ENCODE results near the gene FIG4. TPM values are rescaled to one million over a fixed set of nuclear protein-coding genes. Genes with fewer than 3 reads are reported as not detected.

FIG4 gene
- polyA plus RNA-seq, 2 of the 4 experiments (the other 2 are of a cell fraction): 6.2 to 11.2 TPM

DNA sequence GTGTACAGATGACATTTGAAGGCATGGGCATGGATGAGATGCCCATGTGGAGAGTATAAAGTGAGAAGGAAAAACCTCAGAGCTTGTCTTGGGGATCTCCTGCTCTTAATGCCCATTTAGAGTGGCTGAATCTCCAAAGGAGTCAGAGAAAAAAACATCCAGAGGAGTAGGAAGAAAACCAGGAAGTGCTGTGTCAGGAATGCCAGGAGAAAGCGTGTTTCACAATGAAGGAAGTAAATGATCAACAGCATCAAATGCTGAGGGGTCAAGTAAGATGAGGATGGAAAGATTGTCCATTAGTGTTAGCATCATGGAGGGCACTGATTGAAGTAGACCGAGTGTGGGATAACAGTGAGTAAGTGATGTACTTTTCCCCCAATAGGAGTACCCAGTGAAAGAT lies 56.1 kb downstream of the FIG4 start:
- ATAC-seq (no peak), FAIRE-seq (no peak), DNase-seq (ENCODE audit: low read depth in 1 of 2, low spot score in 1 of 2) (peak in 1 of 2 experiments; percentile 4)
- CTCF ChIA-PET: no interaction called here
- no peaks in the 10 kb centered on the region for H3K9me3 ChIP-seq
- TF ChIP-seq REST (IDR thresholded peaks at IDR 0.05) (no peak), FOXS1 (CRISPR knock-in tag; IDR thresholded peaks at IDR 0.05) (no peak), SMC3 (IDR thresholded peaks at IDR 0.05) (no peak), RCOR1 (IDR thresholded peaks at IDR 0.05; ENCODE audit: low read depth, low read length) (no peak), NPAS2 (CRISPR knock-in tag; IDR thresholded peaks at IDR 0.05; ENCODE audit: borderline replicate concordance) (no peak), RARB (CRISPR knock-in tag; IDR thresholded peaks at IDR 0.05) (no peak), USF2 (IDR thresholded peaks at IDR 0.05) (no peak), SREBF2 (IDR thresholded peaks at IDR 0.05) (no peak), ESRRA (IDR thresholded peaks at IDR 0.05; ENCODE audit: borderline replicate concordance, low read length) (no peak), JUNB (IDR thresholded peaks at IDR 0.05) (no peak), ZFP36 (IDR thresholded peaks at IDR 0.05; ENCODE audit: borderline replicate concordance, partially characterized antibody) (no peak), JUN (IDR thresholded peaks at IDR 0.05) (no peak), GATA3 (IDR thresholded peaks at IDR 0.05; ENCODE audit: borderline replicate concordance) (no peak), PHF8 (IDR thresholded peaks at IDR 0.05; ENCODE audit: borderline replicate concordance, low read depth) (no peak), CBX8 (IDR thresholded peaks at IDR 0.05) (no peak), POLR2AphosphoS2 (conservative IDR thresholded peaks at IDR 0.05; ENCODE audit: low read length) (no peak), HEYL (CRISPR knock-in tag; IDR thresholded peaks at IDR 0.05) (no peak)
- TF ChIP-seq, protein P1, sequence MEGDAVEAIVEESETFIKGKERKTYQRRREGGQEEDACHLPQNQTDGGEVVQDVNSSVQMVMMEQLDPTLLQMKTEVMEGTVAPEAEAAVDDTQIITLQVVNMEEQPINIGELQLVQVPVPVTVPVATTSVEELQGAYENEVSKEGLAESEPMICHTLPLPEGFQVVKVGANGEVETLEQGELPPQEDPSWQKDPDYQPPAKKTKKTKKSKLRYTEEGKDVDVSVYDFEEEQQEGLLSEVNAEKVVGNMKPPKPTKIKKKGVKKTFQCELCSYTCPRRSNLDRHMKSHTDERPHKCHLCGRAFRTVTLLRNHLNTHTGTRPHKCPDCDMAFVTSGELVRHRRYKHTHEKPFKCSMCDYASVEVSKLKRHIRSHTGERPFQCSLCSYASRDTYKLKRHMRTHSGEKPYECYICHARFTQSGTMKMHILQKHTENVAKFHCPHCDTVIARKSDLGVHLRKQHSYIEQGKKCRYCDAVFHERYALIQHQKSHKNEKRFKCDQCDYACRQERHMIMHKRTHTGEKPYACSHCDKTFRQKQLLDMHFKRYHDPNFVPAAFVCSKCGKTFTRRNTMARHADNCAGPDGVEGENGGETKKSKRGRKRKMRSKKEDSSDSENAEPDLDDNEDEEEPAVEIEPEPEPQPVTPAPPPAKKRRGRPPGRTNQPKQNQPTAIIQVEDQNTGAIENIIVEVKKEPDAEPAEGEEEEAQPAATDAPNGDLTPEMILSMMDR (IDR thresholded peaks at IDR 0.05): no peak
- TF ChIP-seq, protein P2, sequence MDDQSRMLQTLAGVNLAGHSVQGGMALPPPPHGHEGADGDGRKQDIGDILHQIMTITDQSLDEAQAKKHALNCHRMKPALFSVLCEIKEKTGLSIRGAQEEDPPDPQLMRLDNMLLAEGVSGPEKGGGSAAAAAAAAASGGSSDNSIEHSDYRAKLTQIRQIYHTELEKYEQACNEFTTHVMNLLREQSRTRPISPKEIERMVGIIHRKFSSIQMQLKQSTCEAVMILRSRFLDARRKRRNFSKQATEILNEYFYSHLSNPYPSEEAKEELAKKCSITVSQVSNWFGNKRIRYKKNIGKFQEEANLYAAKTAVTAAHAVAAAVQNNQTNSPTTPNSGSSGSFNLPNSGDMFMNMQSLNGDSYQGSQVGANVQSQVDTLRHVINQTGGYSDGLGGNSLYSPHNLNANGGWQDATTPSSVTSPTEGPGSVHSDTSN (IDR thresholded peaks at IDR 0.05): no peak
- H3K27ac ChIP-seq: no peak overlapping the region
- 55% methylated on average over 2 of the region's 2 CpGs for WGBS (ENCODE audit: missing lambda C conversion rate)
- no peaks in the 10 kb centered on the region for H3K4me1 ChIP-seq
- no peak overlapping the region for H3K4me2 ChIP-seq
- no peak overlapping the region for H3K4me3 ChIP-seq
- POLR2A ChIA-PET: no interaction called here

DNA sequence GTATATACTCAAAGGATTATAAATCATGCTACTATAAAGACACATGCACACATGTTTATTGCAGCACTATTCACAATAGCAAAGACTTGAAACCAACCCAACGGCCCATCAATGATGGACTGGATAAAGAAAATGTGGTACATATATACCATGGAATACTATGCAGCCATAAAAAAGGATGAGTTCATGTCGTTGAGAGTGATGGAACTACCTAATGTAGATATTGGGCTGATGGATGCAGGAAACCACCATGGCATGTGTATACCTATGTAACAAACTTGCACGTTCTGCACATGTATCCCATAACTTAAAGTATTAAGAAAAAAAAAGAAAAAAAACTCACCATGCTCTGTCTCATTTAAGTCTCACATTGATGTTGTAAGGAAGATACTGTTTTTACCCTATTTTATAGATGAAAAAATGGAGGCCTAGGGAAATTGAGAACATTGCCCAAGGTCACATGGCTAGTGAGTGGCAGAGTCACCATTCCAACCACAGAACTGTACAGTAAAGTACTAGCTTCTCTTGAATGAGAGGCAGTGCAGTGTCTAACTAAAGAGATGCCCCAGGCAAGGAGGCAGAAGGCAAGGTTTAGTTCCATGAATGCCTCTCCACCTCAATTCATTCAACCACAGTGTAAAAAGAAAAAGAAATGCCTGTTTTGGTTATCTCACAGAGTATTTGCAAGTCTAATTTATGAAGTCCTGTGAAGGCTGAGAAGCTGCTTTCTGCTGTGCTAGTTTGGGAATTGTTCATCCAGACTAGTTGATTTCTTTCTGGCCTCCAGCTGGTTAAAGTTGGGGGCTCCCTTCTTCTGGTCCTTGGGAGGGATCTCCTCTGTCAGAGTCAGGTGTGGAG lies 68.2 kb downstream of the FIG4 start:
- ATAC-seq (no peak), FAIRE-seq (no peak), DNase-seq (ENCODE audit: low read depth in 1 of 2, low spot score in 1 of 2) (no peak)
- Histone ChIP-seq H3K4me1 (no peaks in the 10 kb centered on the region), H3K9me3 (no peaks in the 10 kb centered on the region), H3K4me3 (no peak overlapping the region), H3K27ac (no peak overlapping the region), H3K4me2 (no peak overlapping the region)
- ChIA-PET CTCF (no interaction called here), POLR2A (no interaction called here)
- TF ChIP-seq KDM5A (IDR thresholded peaks at IDR 0.05) (no peak), POLR2A (IDR thresholded peaks at IDR 0.05; ENCODE audit: low read length) (no peak), ESRRA (IDR thresholded peaks at IDR 0.05; ENCODE audit: borderline replicate concordance, low read length) (no peak), ZSCAN20 (CRISPR knock-in tag; IDR thresholded peaks at IDR 0.05) (no peak), PHF8 (IDR thresholded peaks at IDR 0.05; ENCODE audit: borderline replicate concordance, low read depth) (no peak), ZC3H11A (IDR thresholded peaks at IDR 0.05) (no peak)
- TF ChIP-seq, protein P3, sequence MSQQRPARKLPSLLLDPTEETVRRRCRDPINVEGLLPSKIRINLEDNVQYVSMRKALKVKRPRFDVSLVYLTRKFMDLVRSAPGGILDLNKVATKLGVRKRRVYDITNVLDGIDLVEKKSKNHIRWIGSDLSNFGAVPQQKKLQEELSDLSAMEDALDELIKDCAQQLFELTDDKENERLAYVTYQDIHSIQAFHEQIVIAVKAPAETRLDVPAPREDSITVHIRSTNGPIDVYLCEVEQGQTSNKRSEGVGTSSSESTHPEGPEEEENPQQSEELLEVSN (IDR thresholded peaks at IDR 0.05; ENCODE audit: borderline replicate concordance, low read depth): no peak
- WGBS (ENCODE audit: missing lambda C conversion rate): 91% methylated on average over 3 of the region's 3 CpGs

All from A549 (cell line).